HG03565 (cell line): Measurements from ENCODE around the gene MMP27.
"Not testable (repeated sequence)": the region's sequence is repeated elsewhere in the genome, so short reads cannot be mapped to it uniquely, and the experiment has no call there.

Source experiments
- ATAC-seq: cut with Tn5 transposase; IDR thresholded peaks from one replicate; pipeline ENCODE4 v1.9.1; 2021; ENCODE audit warnings: mild to moderate bottlenecking, moderate library complexity; ENCODE audit not compliant: unreplicated experiment

The MMP27 gene

GRCh38 chr11:102705626-102706025 is at the start of gene MMP27:
Gene MMP27 (minus strand): TSS chr11:102705769. CDS start chr11:102705714, 55 bp downstream.
- no peak for ATAC-seq

- ATAC-seq, result no peak
Observed at GRCh38 chr11:102753267-102753666, 47.7 kb upstream of the MMP27 start.

- no peak for ATAC-seq
Observed at GRCh38 chr11:102751673-102752072, 46.1 kb upstream of the MMP27 start.

GRCh38 chr11:102749101-102749722 is 43.6 kb upstream of the MMP27 start:
- ATAC-seq, result no peak

- not testable (repeated sequence) for ATAC-seq
Observed at GRCh38 chr11:102746746-102747578, 41.4 kb upstream of the MMP27 start.

- ATAC-seq, result no peak
Observed at GRCh38 chr11:102734650-102735049, 29.1 kb upstream of the MMP27 start.

- ATAC-seq, result peak; percentile 90
Observed at GRCh38 chr11:102733232-102733875, 27.8 kb upstream of the MMP27 start.

- ATAC-seq, result not testable (repeated sequence)
Observed at GRCh38 chr11:102730944-102731343, 25.4 kb upstream of the MMP27 start.

- ATAC-seq, result no peak
Observed at GRCh38 chr11:102729849-102730815, 24.6 kb upstream of the MMP27 start.

- no peak for ATAC-seq
Observed at GRCh38 chr11:102727890-102728289, 22.3 kb upstream of the MMP27 start.

GRCh38 chr11:102724904-102725500 is 19.4 kb upstream of the MMP27 start, which contains the start of gene MMP8:
Gene MMP8 (minus strand): TSS chr11:102724954. CDS start chr11:102724855, 99 bp downstream.
- ATAC-seq, result no peak

GRCh38 chr11:102722821-102723220 is 17.3 kb upstream of the MMP27 start:
- no peak for ATAC-seq

- ATAC-seq, result no peak
Observed at GRCh38 chr11:102719620-102720277, 14.2 kb upstream of the MMP27 start.

GRCh38 chr11:102717280-102717679 is 11.7 kb upstream of the MMP27 start:
- no peak for ATAC-seq

GRCh38 chr11:102716527-102716926 is 11.0 kb upstream of the MMP27 start:
- peak; percentile 76 for ATAC-seq

GRCh38 chr11:102712137-102712536 is 6.6 kb upstream of the MMP27 start:
- ATAC-seq, result no peak

GRCh38 chr11:102709201-102709945 is 3.8 kb upstream of the MMP27 start:
- no peak for ATAC-seq

GRCh38 chr11:102708654-102709053 is 3.1 kb upstream of the MMP27 start:
- no peak for ATAC-seq

GRCh38 chr11:102704841-102705240 is 728 bp downstream of the MMP27 start:
- no peak for ATAC-seq
